ENCODE data around the gene PILRB. TPM values are rescaled to one million over a fixed set of nuclear protein-coding genes. Genes with fewer than 3 reads are reported as not detected.

Gene PILRB
- total RNA-seq, 1 experiment from 2014 or later: 50.1 TPM

GRCh38 chr7:100389437-100390088, 31.6 kb downstream of the PILRB start:
- no peak overlapping the region for H2BK12ac ChIP-seq (ENCODE audit: insufficient read length, low read depth, low read length)
- H2AK5ac ChIP-seq (ENCODE audit: insufficient read length, low read length): no peak overlapping the region
- H3K27me3 ChIP-seq (ENCODE audit: insufficient read depth, low read length): no peaks in the 10 kb centered on the region
- no peak overlapping the region for H4K5ac ChIP-seq (ENCODE audit: insufficient read length, low read depth, low read length)
- TF ChIP-seq CTCF (conservative IDR thresholded peaks at IDR 0.05): no peak
- WGBS (ENCODE audit: extremely low coverage, insufficient read length, low lambda C conversion rate): 100% methylated on average over 1 of the region's 9 CpGs
- peak overlapping the region; percentile 37; the same call in 1 of the 2 replicates for H3K14ac ChIP-seq (ENCODE audit: insufficient read depth, low read length)
- no peak overlapping the region; the same call in 1 of the 2 replicates for H2BK15ac ChIP-seq (ENCODE audit: low read depth, low read length)
- H3K4me1 ChIP-seq (ENCODE audit: insufficient read depth, low read length): no peaks in the 10 kb centered on the region
- no peak overlapping the region for H3K27ac ChIP-seq (ENCODE audit: insufficient read length, low read depth, low read length)
- H3T11ph ChIP-seq (ENCODE audit: low read length): no peak overlapping the region
- no peak overlapping the region for H3K18ac ChIP-seq (ENCODE audit: insufficient read length, low read depth, low read length)
- Mint-ChIP-seq H3K4me3 (no peak overlapping the region), H3K9me3 (no peaks in the 10 kb centered on the region), H3K27me3 (ENCODE audit: low read depth) (peaks cover 22% of the 10 kb centered on the region), H3K36me3 (ENCODE audit: insufficient read depth in 1 of 3, low read depth in 3 of 3) (no peaks in the 10 kb centered on the region), H3K4me1 (peaks cover 9 to 22% of the 10 kb centered on the region in 2 experiments), H3K27ac (no peak overlapping the region)
- no peak overlapping the region for H3K4me2 ChIP-seq (ENCODE audit: insufficient read depth, insufficient read length, low read length)
- DNase-seq: no peak
- H4K8ac ChIP-seq (replicated peaks; ENCODE audit: insufficient read length, low read depth, low read length): no peak overlapping the region
- no peak overlapping the region for H2BK20ac ChIP-seq (ENCODE audit: low read depth, low read length, poor library complexity, severe bottlenecking)
- no peak overlapping the region for H2AFZ ChIP-seq (ENCODE audit: low read length)
- H3K79me1 ChIP-seq (ENCODE audit: insufficient read depth, low read depth, low read length, poor library complexity, severe bottlenecking): no peaks in the 10 kb centered on the region
- no peak overlapping the region for H3K56ac ChIP-seq (ENCODE audit: insufficient read length, low read depth, low read length)
- H3K23me2 ChIP-seq (ENCODE audit: insufficient read length, low read depth, low read length, poor library complexity, severe bottlenecking): no peaks in the 10 kb centered on the region
- no peak overlapping the region for H2BK5ac ChIP-seq (ENCODE audit: insufficient read length, low read length)
- no peak overlapping the region for H4K91ac ChIP-seq (ENCODE audit: insufficient read length, low read depth, low read length)
- no peaks in the 10 kb centered on the region for H4K20me1 ChIP-seq (ENCODE audit: control insufficient read depth, insufficient read depth, insufficient read length)
- no peak overlapping the region for H3K9ac ChIP-seq (ENCODE audit: extremely low read depth, insufficient read length, low read length)
- H3K79me2 ChIP-seq (ENCODE audit: insufficient read depth, low read length): no peaks in the 10 kb centered on the region
- no peak overlapping the region for H3K4ac ChIP-seq (ENCODE audit: low read depth, low read length)
- no peaks in the 10 kb centered on the region for H3K9me3 ChIP-seq (ENCODE audit: control insufficient read depth, low read depth, low read length)
- no peak overlapping the region for H2BK120ac ChIP-seq (ENCODE audit: low read depth, low read length, poor library complexity, severe bottlenecking)
- H3K23ac ChIP-seq (ENCODE audit: insufficient read length, low read depth, low read length): no peak overlapping the region

All from H9 (cell line).